ENCODE data around the gene EMCN. TPM values are rescaled to one million over a fixed set of nuclear protein-coding genes. Genes with fewer than 3 reads are reported as not detected.
"Not testable (repeated sequence)": the region's sequence is repeated elsewhere in the genome, so short reads cannot be mapped to it uniquely, and the experiment has no call there.

Gene EMCN
- total and polyA plus RNA-seq, 2 experiments from 2014 or later: 0.28 to 1.1 TPM

GRCh38 chr4:100391086-100391485 lies 126.7 kb downstream of the EMCN start:
- H3K27ac ChIP-seq: no peak overlapping the region
- H3K36me3 ChIP-seq: no peaks in the 10 kb centered on the region
- H3K9me3 ChIP-seq (ENCODE audit: low read depth): no peaks in the 10 kb centered on the region
- no peak for DNase-seq (ENCODE audit: low read depth in 1 of 2, low spot score in 1 of 2)
- H3K4me3 ChIP-seq: no peak overlapping the region
- H3K4me1 ChIP-seq (ENCODE audit: low read depth): no peaks in the 10 kb centered on the region
- no peaks in the 10 kb centered on the region for H3K27me3 ChIP-seq
- no peak for TF ChIP-seq CTCF (IDR thresholded peaks at IDR 0.05; ENCODE audit: low read depth, low read length)

GRCh38 chr4:100386270-100386669 lies 131.6 kb downstream of the EMCN start:
- no peak for TF ChIP-seq CTCF (IDR thresholded peaks at IDR 0.05; ENCODE audit: low read depth, low read length)
- DNase-seq (ENCODE audit: low read depth in 1 of 2, low spot score in 1 of 2): no peak
- Histone ChIP-seq H3K36me3 (no peaks in the 10 kb centered on the region), H3K9me3 (ENCODE audit: low read depth) (no peaks in the 10 kb centered on the region), H3K27ac (no peak overlapping the region), H3K27me3 (no peaks in the 10 kb centered on the region), H3K4me1 (ENCODE audit: low read depth) (no peaks in the 10 kb centered on the region), H3K4me3 (no peak overlapping the region)

- DNase-seq (ENCODE audit: low read depth in 1 of 2, low spot score in 1 of 2); H3K36me3 ChIP-seq; H3K27me3 ChIP-seq; H3K4me3 ChIP-seq; H3K4me1 ChIP-seq (ENCODE audit: low read depth); H3K9me3 ChIP-seq (ENCODE audit: low read depth); H3K27ac ChIP-seq: not testable (repeated sequence)
Measured at GRCh38 chr4:100380401-100380800, 137.4 kb downstream of the EMCN start.

DNA sequence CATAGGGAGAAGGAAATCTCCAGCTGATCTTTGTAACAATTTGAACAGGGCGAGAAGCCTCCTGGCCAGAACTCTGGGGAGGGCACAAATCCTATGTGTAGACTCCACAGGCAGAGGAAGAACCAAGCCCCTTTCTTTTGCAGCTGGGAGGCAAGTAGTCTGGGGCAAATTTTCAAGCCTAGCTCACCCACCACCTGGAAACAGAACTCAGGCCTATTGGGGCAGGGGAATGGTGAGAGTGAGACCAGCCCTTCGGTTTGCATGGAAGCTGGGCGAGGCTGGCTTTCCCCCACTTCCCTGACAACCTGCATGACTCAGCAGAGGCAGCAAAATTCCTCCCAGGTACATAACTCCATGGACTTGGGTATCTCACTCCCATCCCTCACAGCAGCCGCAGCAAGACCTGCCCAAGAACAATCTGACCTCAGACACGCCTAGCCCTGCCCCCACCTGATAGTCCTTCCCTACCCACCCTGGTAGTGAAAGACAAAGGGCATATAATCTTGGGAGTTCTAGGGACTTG lies 138.2 kb downstream of the EMCN start:
- no peak for TF ChIP-seq CTCF (IDR thresholded peaks at IDR 0.05; ENCODE audit: low read depth, low read length)
- Histone ChIP-seq H3K27ac (no peak overlapping the region), H3K4me3 (no peak overlapping the region), H3K36me3 (no peaks in the 10 kb centered on the region), H3K27me3 (no peaks in the 10 kb centered on the region), H3K9me3 (ENCODE audit: low read depth) (no peaks in the 10 kb centered on the region), H3K4me1 (ENCODE audit: low read depth) (no peaks in the 10 kb centered on the region)
- no peak for DNase-seq (ENCODE audit: low read depth in 1 of 2, low spot score in 1 of 2)

DNA sequence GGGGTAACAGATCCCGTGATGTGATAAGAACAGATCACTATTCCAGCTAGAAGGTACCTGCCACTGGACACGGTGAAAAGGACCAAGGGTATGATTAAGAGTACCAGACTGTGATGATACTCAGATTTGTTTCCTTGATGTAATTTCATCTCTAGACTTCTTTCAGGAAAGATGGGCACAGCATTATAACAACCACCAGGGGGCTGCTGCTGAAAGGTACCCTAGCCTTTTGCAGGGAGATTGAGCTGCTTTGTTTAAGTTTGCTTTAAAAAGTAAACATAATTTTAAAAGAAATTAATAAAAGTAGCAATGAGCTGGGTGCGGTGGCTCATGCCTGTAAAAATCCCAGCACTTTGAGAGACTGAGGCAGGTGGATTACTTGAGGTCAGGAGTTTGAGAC lies 145.4 kb downstream of the EMCN start:
- DNase-seq (ENCODE audit: low read depth in 1 of 2, low spot score in 1 of 2): peak; percentile 24 to 33
- peak; percentile 68 for TF ChIP-seq CTCF (IDR thresholded peaks at IDR 0.05; ENCODE audit: low read depth, low read length)
- Histone ChIP-seq H3K36me3 (no peaks in the 10 kb centered on the region), H3K4me1 (ENCODE audit: low read depth) (no peaks in the 10 kb centered on the region), H3K9me3 (ENCODE audit: low read depth) (no peaks in the 10 kb centered on the region), H3K4me3 (no peak overlapping the region), H3K27me3 (no peaks in the 10 kb centered on the region), H3K27ac (no peak overlapping the region)

- H3K4me1 ChIP-seq (ENCODE audit: low read depth): no peaks in the 10 kb centered on the region
- no peak for DNase-seq (ENCODE audit: low read depth in 1 of 2, low spot score in 1 of 2)
- TF ChIP-seq CTCF (IDR thresholded peaks at IDR 0.05; ENCODE audit: low read depth, low read length): no peak
Measured at GRCh38 chr4:100369871-100370270, 148.0 kb downstream of the EMCN start.

More at GRCh38 chr4:100369871-100370270, 148.0 kb downstream of the EMCN start:
- Histone ChIP-seq H3K36me3 (no peaks in the 10 kb centered on the region), H3K9me3 (ENCODE audit: low read depth) (no peaks in the 10 kb centered on the region), H3K27ac (no peak overlapping the region), H3K4me3 (no peak overlapping the region), H3K27me3 (no peaks in the 10 kb centered on the region)

Measured in cardiac muscle cell (in vitro differentiated cells and primary cell).